Measurements from ENCODE around the gene STK32B. TPM values are rescaled to one million over a fixed set of nuclear protein-coding genes. Genes with fewer than 3 reads are reported as not detected.

STK32B gene
- total and polyA plus RNA-seq, 12 donors = 0.12 to 0.68 (median 0.34) TPM

- no peak for TF ChIP-seq CTCF (IDR thresholded peaks at IDR 0.05)
- Histone ChIP-seq H3K4me3 (no peak overlapping the region), H3K36me3 (no peaks in the 10 kb centered on the region), H3K27me3 (no peaks in the 10 kb centered on the region), H3K9me3 (no peaks in the 10 kb centered on the region), H3K27ac (no peak overlapping the region), H3K4me1 (no peaks in the 10 kb centered on the region)
- 73 to 78% methylated on average over 3 of the region's 3 CpGs for WGBS, 2 donors
- no peak for DNase-seq
- no peak for ATAC-seq
- intact Hi-C loops (cut with DNase I) = no loop called here
Measured at GRCh38 chr4:5366009-5366386, 314.7 kb downstream of the STK32B start.

- no peak overlapping the region for H3K27ac ChIP-seq
- H3K9me3 ChIP-seq = no peaks in the 10 kb centered on the region
- no peak for ATAC-seq
- intact Hi-C loops (cut with DNase I) = no loop called here
- no peak for TF ChIP-seq CTCF (IDR thresholded peaks at IDR 0.05)
- H3K4me3 ChIP-seq = no peak overlapping the region
- no peak for DNase-seq
- H3K27me3 ChIP-seq = no peaks in the 10 kb centered on the region
- WGBS, 2 donors = 78 to 81% methylated on average over 6 of the region's 6 CpGs
- no peaks in the 10 kb centered on the region for H3K36me3 ChIP-seq
- H3K4me1 ChIP-seq = no peaks in the 10 kb centered on the region
Measured at GRCh38 chr4:5366421-5366820, 315.1 kb downstream of the STK32B start.

- intact Hi-C loops (cut with DNase I) = no loop called here
- ATAC-seq (no peak), DNase-seq (no peak)
- H3K4me3 ChIP-seq = no peak overlapping the region
- no peak for TF ChIP-seq CTCF (IDR thresholded peaks at IDR 0.05)
- H3K27ac ChIP-seq = no peak overlapping the region
- peaks cover 0 to 3% (median 0%) of the 10 kb centered on the region in 11 donors for H3K9me3 ChIP-seq
- H3K27me3 ChIP-seq = no peaks in the 10 kb centered on the region
- H3K4me1 ChIP-seq = no peaks in the 10 kb centered on the region
- no peaks in the 10 kb centered on the region for H3K36me3 ChIP-seq
- 70 to 75% methylated on average over 3 of the region's 3 CpGs for WGBS, 2 donors
Measured at GRCh38 chr4:5368426-5368825, 317.1 kb downstream of the STK32B start.

GRCh38 chr4:5370286-5370685 lies 319.0 kb downstream of the STK32B start:
- no peak overlapping the region for H3K4me3 ChIP-seq
- no peaks in the 10 kb centered on the region for H3K36me3 ChIP-seq
- intact Hi-C loops (cut with DNase I) = no loop called here
- no peaks in the 10 kb centered on the region for H3K4me1 ChIP-seq
- no peaks in the 10 kb centered on the region for H3K27me3 ChIP-seq
- no peak for DNase-seq
- TF ChIP-seq CTCF (IDR thresholded peaks at IDR 0.05) = no peak
- WGBS, 2 donors = 61 to 64% methylated on average over 2 of the region's 2 CpGs
- no peak overlapping the region for H3K27ac ChIP-seq
- H3K9me3 ChIP-seq = peaks cover 0 to 14% (median 0%) of the 10 kb centered on the region in 11 donors
- no peak for ATAC-seq

All from heart right ventricle (tissue), 16 donors.